Measurements from ENCODE around the gene GLRX5.

The GLRX5 gene

GRCh38 chr14:95495538-95496025 is 39.3 kb upstream of the GLRX5 start:
- Histone ChIP-seq H3K27ac (ENCODE audit: poor library complexity, severe bottlenecking) (no peak overlapping the region), H3K9me3 (ENCODE audit: severe bottlenecking) (no peaks in the 10 kb centered on the region), H3K4me1 (ENCODE audit: insufficient read depth, poor library complexity, severe bottlenecking) (peaks cover 14% of the 10 kb centered on the region), H3K27me3 (ENCODE audit: insufficient read depth, poor library complexity, severe bottlenecking) (no peaks in the 10 kb centered on the region), H3K36me3 (ENCODE audit: low read depth) (no peaks in the 10 kb centered on the region), H3K4me3 (ENCODE audit: severe bottlenecking) (no peak overlapping the region)
- DNase-seq (ENCODE audit: low spot score) (no peak), ATAC-seq (ENCODE audit: low read depth) (peak; percentile 31; the same call in 2 of the 3 replicates)
- TF ChIP-seq CTCF (IDR thresholded peaks at IDR 0.05; ENCODE audit: poor library complexity, severe bottlenecking): no peak

GRCh38 chr14:95496111-95496681 is 38.7 kb upstream of the GLRX5 start:
- no peak for TF ChIP-seq CTCF (IDR thresholded peaks at IDR 0.05; ENCODE audit: poor library complexity, severe bottlenecking)
- H3K4me1 ChIP-seq (ENCODE audit: insufficient read depth, poor library complexity, severe bottlenecking): peaks cover 13% of the 10 kb centered on the region
- H3K27me3 ChIP-seq (ENCODE audit: insufficient read depth, poor library complexity, severe bottlenecking): no peaks in the 10 kb centered on the region
- no peak overlapping the region for H3K4me3 ChIP-seq (ENCODE audit: severe bottlenecking)
- H3K27ac ChIP-seq (ENCODE audit: poor library complexity, severe bottlenecking): no peak overlapping the region
- peaks cover 2% of the 10 kb centered on the region; the same call in 1 of the 2 replicates for H3K36me3 ChIP-seq (ENCODE audit: low read depth)
- DNase-seq (ENCODE audit: low spot score) (no peak), ATAC-seq (ENCODE audit: low read depth) (no peak)
- H3K9me3 ChIP-seq (ENCODE audit: severe bottlenecking): no peaks in the 10 kb centered on the region

- no peak for ATAC-seq (ENCODE audit: low read depth)
- Histone ChIP-seq H3K27me3 (ENCODE audit: insufficient read depth, poor library complexity, severe bottlenecking) (no peaks in the 10 kb centered on the region), H3K9me3 (ENCODE audit: severe bottlenecking) (no peaks in the 10 kb centered on the region), H3K36me3 (ENCODE audit: low read depth) (peaks cover 3% of the 10 kb centered on the region; the same call in 1 of the 2 replicates), H3K27ac (ENCODE audit: poor library complexity, severe bottlenecking) (no peak overlapping the region), H3K4me1 (ENCODE audit: insufficient read depth, poor library complexity, severe bottlenecking) (peaks cover 12% of the 10 kb centered on the region), H3K4me3 (ENCODE audit: severe bottlenecking) (no peak overlapping the region)
- TF ChIP-seq CTCF (IDR thresholded peaks at IDR 0.05; ENCODE audit: poor library complexity, severe bottlenecking): no peak
- no peak for DNase-seq (ENCODE audit: low spot score)
Observed at GRCh38 chr14:95496690-95497259, 38.1 kb upstream of the GLRX5 start.

GRCh38 chr14:95497561-95498011 is 37.3 kb upstream of the GLRX5 start:
- TF ChIP-seq CTCF (IDR thresholded peaks at IDR 0.05; ENCODE audit: poor library complexity, severe bottlenecking): no peak
- Histone ChIP-seq H3K4me3 (ENCODE audit: severe bottlenecking) (no peak overlapping the region), H3K27me3 (ENCODE audit: insufficient read depth, poor library complexity, severe bottlenecking) (no peaks in the 10 kb centered on the region), H3K4me1 (ENCODE audit: insufficient read depth, poor library complexity, severe bottlenecking) (peaks cover 12% of the 10 kb centered on the region), H3K9me3 (ENCODE audit: severe bottlenecking) (no peaks in the 10 kb centered on the region), H3K36me3 (ENCODE audit: low read depth) (peaks cover 3% of the 10 kb centered on the region; the same call in 1 of the 2 replicates), H3K27ac (ENCODE audit: poor library complexity, severe bottlenecking) (no peak overlapping the region)
- no peak for DNase-seq (ENCODE audit: low spot score)
- no peak for ATAC-seq (ENCODE audit: low read depth)

All from RWPE2 (cell line).